Activated B cell treated with CpG ODN at 0.5 μM for 24 hours (primary cell): ENCODE results near the gene PADI3. TPM values are rescaled to one million over a fixed set of nuclear protein-coding genes. Genes with fewer than 3 reads are reported as not detected.

Experiments
- ATAC-seq: fragments of 200-7000 bp; cut with Tn5 transposase; one replicate; pipeline ENCODE4 v1.10.0; 2021; ENCODE audit warnings: low read depth, mild to moderate bottlenecking, moderate library complexity
- CTCF ChIA-PET: fragments of 350-600 bp; sonication (Branson Sonifier 250); formaldehyde crosslinking; loops from one replicate; lab custom pipeline; 2021; ENCODE audit warnings: antibody characterized with exemption; lab: Charles Lee
- POLR2A ChIA-PET: fragments of 350-600 bp; sonication (Branson Sonifier 250); formaldehyde crosslinking; loops from one replicate; lab custom pipeline; 2021; ENCODE audit warnings: antibody characterized with exemption; lab: Charles Lee
- DNase-seq: peaks from one replicate; pipeline ENCODE4 v3.0.0; 2022
- H3K27ac Mint-ChIP-seq: one replicate; pipeline ENCODE4 v1.8.0; 2020; ENCODE audit warnings: mixed read lengths
- H3K27me3 Mint-ChIP-seq: one replicate; pipeline ENCODE4 v1.8.0; 2021; ENCODE audit warnings: mixed read lengths
- H3K36me3 Mint-ChIP-seq: one replicate; pipeline ENCODE4 v1.8.0; 2021; ENCODE audit warnings: low read depth, mixed read lengths
- H3K4me1 Mint-ChIP-seq: one replicate; pipeline ENCODE4 v1.8.0; 2021; ENCODE audit warnings: mixed read lengths
- H3K4me3 Mint-ChIP-seq: one replicate; pipeline ENCODE4 v1.8.0; 2020; ENCODE audit warnings: mild to moderate bottlenecking, mixed read lengths
- H3K9me3 Mint-ChIP-seq: one replicate; pipeline ENCODE4 v1.8.0; 2020; ENCODE audit warnings: mixed read lengths
- intact Hi-C: fragments of 100-400 bp; cut with micrococcal nuclease; formaldehyde crosslinking; loops from one replicate; pipeline ENCODE4 v1.15.1; 2024
- total RNA-seq: library from RNA; stranded (reverse); gene quantifications from 2 replicates; pipeline ENCODE4 v1.2.3, GENCODE V29; 2022
- TF ChIP-seq, protein P1 (sequence below): fragments of 200-600 bp; IDR thresholded peaks from one replicate; pipeline ENCODE4 v1.8.0; 2022; ENCODE audit warnings: antibody characterized with exemption, mild to moderate bottlenecking

The PADI3 gene
- total RNA-seq, 1 donor from 2014 or later: not detected

DNA sequence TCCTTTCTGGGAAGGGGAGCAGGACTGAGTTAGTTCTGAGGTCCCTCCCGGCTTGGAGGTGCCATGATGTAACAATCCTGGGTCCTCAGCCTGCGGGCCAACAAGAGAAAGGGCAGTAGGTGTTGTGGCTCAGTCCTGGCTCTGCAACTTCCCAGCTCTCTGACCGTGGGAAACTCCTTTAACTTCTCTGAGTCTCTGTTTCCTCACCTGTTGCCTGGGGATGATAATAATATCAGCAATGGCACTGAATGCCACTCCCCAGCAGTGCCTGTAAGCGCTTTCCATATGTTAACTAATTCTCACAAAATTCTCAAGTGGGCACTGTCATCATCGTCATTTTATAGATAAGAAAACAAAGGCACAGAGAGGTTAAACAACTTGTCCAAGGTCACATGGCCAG, 2.3 kb downstream of the PADI3 start:
- Mint-ChIP-seq H3K4me3 (no peak overlapping the region), H3K4me1 (no peaks in the 10 kb centered on the region), H3K27me3 (peaks cover 16% of the 10 kb centered on the region), H3K36me3 (no peaks in the 10 kb centered on the region), H3K27ac (no peak overlapping the region), H3K9me3 (no peaks in the 10 kb centered on the region)
- TF ChIP-seq, protein P1, sequence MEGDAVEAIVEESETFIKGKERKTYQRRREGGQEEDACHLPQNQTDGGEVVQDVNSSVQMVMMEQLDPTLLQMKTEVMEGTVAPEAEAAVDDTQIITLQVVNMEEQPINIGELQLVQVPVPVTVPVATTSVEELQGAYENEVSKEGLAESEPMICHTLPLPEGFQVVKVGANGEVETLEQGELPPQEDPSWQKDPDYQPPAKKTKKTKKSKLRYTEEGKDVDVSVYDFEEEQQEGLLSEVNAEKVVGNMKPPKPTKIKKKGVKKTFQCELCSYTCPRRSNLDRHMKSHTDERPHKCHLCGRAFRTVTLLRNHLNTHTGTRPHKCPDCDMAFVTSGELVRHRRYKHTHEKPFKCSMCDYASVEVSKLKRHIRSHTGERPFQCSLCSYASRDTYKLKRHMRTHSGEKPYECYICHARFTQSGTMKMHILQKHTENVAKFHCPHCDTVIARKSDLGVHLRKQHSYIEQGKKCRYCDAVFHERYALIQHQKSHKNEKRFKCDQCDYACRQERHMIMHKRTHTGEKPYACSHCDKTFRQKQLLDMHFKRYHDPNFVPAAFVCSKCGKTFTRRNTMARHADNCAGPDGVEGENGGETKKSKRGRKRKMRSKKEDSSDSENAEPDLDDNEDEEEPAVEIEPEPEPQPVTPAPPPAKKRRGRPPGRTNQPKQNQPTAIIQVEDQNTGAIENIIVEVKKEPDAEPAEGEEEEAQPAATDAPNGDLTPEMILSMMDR: no peak
- POLR2A ChIA-PET: no interaction called here
- ATAC-seq (no peak), DNase-seq (no peak)
- CTCF ChIA-PET: no interaction called here
- intact Hi-C loops: no loop called here

DNA sequence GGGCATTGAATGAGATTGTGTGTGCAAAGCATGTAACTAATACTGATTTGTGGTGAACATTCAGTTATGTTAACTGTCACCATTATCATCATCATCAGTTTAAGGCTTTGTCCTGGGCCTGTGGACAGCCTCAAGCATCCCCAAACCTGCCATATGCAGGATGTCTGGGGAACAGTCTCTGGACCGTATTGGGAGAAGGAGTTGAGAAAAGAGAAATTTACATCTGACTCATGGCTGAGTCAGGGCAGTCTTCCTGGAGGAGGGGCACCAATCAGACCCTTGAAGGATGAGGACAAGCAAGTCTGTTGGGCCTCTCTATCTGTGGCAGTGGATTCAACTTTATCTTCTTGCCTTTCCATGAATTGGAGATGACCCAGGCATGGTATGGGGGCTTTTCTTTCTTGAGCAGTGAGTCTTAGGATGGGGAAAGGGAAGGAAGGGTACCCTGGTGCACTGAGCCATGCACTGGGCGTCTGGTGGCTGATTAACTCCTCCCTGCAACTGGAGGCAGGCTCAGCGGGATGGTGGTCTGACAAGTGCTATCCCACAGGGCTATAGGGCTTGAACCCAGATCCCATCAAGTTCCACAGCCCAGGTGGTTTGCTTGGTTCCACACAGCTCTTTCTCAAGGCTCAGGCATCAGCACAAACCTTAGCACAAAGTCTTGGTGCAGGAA, 2.9 kb downstream of the PADI3 start:
- H3K9me3 Mint-ChIP-seq: no peaks in the 10 kb centered on the region
- CTCF ChIA-PET: no interaction called here
- no peak for DNase-seq
- POLR2A ChIA-PET: no interaction called here
- H3K27ac Mint-ChIP-seq: no peak overlapping the region
- no peak overlapping the region for H3K4me3 Mint-ChIP-seq
- H3K4me1 Mint-ChIP-seq: no peaks in the 10 kb centered on the region
- peaks cover 13% of the 10 kb centered on the region for H3K27me3 Mint-ChIP-seq
- TF ChIP-seq, protein P1: no peak
- ATAC-seq: no peak
- no peaks in the 10 kb centered on the region for H3K36me3 Mint-ChIP-seq
- intact Hi-C loops: no loop called here

DNA sequence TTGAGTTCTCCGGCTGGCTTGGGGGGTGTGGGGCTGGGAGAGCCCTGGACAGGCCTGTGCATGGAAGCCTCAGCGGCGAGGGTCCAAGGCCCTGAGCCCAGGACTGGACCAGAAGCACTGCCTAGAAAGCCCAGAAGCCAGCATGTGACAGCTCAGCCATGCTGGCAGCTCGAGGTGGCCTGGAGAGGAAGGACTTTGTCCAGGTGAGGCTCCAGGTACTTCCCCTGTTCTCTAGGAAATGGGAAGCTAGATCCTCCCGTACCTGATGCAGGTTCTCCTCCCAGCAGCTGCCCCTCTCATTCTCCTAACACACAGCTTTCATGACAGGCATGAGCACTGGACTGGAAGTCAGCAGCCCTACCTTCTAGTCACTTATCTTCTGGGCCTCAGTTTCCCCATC, 6.4 kb downstream of the PADI3 start:
- intact Hi-C loops: no loop called here
- DNase-seq: no peak
- H3K9me3 Mint-ChIP-seq: no peaks in the 10 kb centered on the region

DNA sequence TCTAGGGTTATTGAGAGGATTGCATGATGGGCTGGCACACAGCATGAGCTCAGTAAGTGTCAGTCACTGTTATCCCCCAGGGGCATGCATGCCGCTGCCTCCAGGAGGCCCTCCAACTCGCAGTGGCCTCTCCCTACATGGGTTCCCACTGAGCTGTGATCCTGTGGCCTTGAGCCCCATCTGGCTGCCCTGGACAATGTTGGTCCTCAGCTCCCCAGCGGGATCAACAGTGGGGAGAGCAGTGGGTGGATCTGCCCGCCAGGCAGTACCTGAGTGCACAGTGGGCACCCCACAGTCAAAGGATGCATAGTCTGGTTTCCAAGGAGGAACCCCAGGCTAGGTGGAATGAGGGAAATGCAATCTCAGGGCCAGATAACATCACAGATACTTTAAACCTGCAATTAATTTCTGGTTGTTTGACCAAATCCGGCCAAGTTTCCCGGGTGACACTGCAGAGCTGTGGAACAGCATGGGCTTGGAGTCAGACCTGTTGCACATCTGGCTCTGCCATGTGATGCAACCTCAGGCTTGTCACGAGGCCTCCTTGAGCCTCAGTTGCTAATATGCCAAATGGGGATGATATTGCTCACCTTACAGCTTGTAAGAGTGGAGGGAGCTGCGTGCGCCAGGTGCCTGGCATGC, 9.3 kb downstream of the PADI3 start:
- Mint-ChIP-seq H3K36me3 (no peaks in the 10 kb centered on the region), H3K4me3 (no peak overlapping the region), H3K9me3 (peaks cover 4% of the 10 kb centered on the region), H3K27ac (no peak overlapping the region), H3K27me3 (peaks cover 19% of the 10 kb centered on the region), H3K4me1 (no peaks in the 10 kb centered on the region)
- intact Hi-C loops: no loop called here
- DNase-seq (no peak), ATAC-seq (no peak)
- ChIA-PET CTCF (interaction anchor here (1.3 kb wide), 1 partner anchor 22 kb away, joined by 3 read pairs; no protein-coding TSS in a partner anchor), POLR2A (no interaction called here)
- TF ChIP-seq, protein P1: no peak

More for the DNA sequence above, 6.4 kb downstream of the PADI3 start:
- ATAC-seq: no peak
- CTCF ChIA-PET: no interaction called here
- Mint-ChIP-seq H3K27ac (no peak overlapping the region), H3K4me3 (no peak overlapping the region), H3K4me1 (no peaks in the 10 kb centered on the region), H3K36me3 (no peaks in the 10 kb centered on the region), H3K27me3 (peaks cover 20% of the 10 kb centered on the region)
- TF ChIP-seq, protein P1: no peak
- POLR2A ChIA-PET: no interaction called here

DNA sequence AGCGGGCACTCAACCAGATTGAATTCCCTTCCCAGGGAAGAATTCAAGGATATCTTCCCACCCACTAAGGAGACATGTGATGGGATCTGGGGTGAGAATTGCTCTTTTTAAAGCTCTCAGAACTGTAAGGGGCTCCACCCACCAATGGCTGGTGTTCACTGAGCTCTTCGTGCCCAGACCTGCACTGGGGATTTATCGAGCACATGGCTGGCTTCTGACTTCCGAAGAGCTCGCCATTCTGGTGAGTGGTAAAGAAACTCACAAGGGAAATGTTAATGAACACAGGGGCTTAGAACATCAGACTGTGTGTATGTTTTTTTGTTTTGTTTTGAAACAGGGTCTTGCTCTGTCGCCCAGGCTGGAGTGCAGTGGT, 9.8 kb downstream of the PADI3 start:
- TF ChIP-seq, protein P1: no peak
- Mint-ChIP-seq H3K9me3 (peaks cover 6% of the 10 kb centered on the region), H3K4me1 (no peaks in the 10 kb centered on the region), H3K4me3 (no peak overlapping the region), H3K27me3 (peaks cover 19% of the 10 kb centered on the region), H3K27ac (no peak overlapping the region), H3K36me3 (no peaks in the 10 kb centered on the region)
- intact Hi-C loops: no loop called here
- ATAC-seq (no peak), DNase-seq (no peak)
- POLR2A ChIA-PET: no interaction called here
- CTCF ChIA-PET: interaction anchor here (1.3 kb wide), 1 partner anchor 22 kb away, joined by 3 read pairs; no protein-coding TSS in a partner anchor
